ENCODE measurements around the gene PDAP1.
"Not testable (repeated sequence)": the region's sequence is repeated elsewhere in the genome, so short reads cannot be mapped to it uniquely, and the experiment has no call there.

PDAP1 gene

DNA sequence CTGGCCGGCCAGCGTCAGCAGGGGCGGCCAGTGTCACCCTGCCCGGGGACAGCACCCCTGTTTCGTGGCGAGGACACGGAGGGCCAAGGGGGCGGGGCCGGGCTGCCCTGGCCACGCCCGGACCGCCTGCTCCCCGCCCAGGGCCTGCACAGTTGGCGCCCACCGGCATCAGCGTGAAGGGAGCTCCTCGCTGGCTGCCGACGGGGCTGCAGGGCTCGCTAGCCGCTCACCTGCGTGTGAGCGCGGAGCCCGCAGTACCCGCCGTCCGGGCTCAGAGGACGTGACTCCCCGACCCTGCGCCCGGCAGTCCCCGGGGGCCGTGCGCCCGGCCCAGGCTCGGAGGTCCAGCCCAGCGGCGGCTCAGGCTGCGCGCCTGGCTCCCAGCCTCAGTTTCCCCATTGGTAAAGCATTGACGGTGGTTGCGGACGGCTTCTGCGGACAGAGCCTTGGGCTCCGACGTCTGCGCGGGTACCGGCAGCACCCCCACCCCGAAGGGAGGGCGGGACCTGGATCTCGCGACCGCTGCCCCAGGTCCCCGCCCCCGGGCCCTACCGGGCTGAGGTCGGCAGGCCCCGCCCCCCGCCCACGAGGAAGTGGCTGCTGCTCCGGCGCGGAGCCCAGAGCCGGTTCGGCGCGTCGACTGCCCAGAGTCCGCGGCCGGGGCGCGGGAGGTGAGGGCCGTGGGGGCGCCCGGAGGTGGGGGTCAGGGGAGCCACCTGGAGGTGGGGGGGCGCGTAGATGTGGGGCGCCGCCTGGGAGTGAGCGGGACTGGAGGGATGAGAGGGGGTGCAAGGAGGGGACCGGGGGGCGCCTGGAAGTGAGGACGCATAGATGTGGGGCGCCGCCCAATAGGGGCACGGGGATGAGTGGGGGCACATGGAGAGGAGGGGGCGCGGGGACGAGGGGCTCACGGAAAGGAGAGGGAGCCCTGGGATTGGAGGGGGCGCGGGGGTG lies 34.0 kb downstream of the PDAP1 start, which contains the start of gene ARPC1B:
TSS of gene ARPC1B (plus strand) at position 620 of the 954 bp plus-strand sequence. CDS start 10,985 bp downstream, outside the sequence.
- DNase-seq, result peak; percentile 72

DNA sequence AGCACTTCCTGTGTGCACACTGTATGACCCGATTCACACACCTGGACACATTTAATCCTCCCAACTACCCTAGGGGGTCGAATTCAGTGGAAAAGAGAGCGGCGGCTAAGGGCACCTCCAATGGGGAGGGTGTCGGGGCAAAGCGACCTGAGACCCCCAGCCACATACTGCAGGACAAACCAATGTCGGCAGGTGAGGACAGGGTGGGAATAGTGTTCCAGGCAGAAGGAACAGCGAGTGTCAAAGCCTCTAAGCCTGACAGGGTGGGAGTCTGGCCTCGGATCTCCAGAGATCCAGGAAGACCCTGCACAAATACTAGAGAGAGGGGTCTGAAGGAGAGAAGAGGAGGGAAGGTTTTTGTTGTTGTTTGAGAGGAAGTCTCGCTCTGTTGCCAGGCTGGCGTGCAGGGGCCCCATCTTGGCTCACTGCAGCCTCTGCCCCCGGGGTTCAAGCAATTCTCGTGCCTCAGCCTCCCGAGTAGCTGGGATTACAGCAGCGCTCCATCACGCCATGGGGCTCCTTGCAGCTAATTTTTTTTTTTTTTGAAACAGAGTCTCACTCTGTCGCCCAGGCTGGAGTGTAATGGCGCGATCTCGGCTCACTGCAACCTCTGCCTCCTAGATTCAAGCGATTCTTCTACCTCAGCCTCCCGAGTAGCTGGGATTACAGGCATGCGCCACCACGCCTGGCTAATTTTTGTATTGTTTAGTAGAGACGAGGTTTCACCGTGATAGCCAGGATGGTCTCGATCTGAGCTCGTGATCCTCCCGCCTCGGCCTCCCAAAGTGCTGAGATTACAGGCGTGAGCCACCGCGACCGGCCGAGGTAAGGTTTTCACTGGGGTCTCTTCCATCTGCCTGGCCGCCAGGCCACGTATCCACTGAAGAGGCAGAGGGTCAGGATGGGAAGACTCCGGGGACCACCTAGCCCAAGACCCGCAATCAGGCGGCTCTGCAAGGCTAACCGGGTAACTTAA lies 35.0 kb downstream of the PDAP1 start:
- no peak for DNase-seq

DNA sequence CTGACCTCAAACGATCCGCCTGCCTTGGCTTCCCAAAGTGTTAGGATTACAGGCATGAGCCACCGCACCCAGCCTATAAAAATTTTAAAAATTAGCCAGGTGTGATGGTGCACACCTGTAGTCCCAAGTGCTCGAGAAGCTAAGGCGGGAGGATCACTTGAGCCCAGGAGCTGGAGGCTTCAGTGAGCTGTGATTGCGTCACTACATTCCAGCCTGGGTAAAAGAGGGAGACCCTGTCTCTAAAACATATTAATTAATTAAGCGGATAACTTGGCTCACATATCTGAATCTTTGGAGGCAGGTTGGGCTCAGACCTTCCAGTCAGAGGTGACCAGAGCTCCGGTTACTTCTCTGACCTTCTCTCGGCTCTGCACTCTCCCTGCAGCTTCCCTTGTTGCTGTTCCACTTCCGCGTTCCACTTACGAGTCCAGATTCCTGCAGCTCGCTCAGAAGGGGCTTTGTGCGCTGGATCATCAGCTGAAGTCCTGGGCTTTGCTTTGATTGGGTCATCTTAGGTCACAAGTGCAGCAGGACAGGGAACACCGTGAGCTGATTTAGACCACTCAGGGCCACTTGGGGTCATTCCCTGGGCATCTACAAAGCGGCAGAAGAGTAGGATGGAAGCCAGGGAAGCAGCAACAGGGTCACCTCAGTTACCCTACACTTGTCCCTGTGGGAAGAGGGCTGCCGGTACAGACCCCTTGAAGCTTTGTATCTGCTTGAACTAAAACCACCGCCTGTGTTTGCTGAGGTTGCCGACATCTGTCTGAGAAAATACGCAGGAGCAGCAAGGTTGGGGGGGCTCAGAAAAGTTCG lies 35.9 kb downstream of the PDAP1 start:
- DNase-seq, result no peak

DNA sequence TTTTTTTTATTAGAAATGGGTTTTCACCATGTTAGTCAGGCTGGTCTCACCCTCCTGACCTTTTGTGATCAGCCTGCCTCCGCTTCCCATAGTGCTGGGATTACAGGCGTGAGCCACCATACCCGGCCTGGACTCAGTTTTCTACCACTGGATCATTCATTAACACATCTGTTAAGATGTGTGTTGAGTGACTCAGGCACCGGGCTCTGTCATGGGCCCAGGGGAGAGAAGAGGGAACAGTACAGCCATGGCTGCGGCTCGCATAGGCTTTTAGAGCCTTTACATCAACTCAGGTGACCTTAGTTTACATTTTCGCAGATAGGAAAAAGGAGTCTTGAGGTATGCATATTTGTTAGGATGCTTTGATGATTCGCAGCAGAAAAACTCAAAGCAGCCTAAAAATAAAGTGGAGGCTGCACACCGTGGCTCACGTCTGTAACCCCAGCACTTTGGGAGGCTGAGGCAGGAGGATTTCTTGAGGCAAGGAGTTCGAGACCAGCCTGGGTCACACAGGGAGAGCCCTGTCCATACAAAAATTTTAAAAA lies 36.9 kb downstream of the PDAP1 start:
- no peak for DNase-seq

DNA sequence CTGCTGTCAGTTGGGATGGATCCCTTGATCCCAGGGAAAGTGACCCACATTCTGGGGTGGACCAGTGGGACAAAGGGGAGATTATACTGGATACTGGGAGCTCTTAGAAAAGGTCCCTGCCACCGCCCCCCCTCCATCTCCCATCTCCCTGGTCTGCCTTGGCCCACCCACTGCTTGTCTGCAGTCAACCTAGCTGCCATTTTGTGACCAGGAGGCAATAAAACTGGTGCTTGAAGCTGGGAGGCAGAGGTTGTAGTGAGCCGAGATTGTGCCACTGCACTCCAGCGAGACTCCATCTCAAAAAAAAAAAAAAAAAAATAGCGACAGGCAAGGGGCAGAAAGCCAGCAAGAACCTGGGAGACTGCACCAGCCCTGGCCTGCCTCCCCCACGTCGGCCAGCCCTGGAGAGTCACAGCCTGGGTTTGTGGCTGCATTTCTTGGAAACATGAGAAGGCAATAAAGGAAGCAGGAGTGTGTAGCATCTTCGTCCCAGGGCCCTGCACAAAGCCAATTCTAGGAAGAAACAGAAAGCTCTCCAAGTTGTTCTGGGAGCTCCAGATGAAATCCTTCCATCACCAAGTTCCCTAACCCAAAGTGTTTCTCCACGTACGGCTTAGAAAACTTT lies 38.5 kb downstream of the PDAP1 start:
- no peak for DNase-seq

DNA sequence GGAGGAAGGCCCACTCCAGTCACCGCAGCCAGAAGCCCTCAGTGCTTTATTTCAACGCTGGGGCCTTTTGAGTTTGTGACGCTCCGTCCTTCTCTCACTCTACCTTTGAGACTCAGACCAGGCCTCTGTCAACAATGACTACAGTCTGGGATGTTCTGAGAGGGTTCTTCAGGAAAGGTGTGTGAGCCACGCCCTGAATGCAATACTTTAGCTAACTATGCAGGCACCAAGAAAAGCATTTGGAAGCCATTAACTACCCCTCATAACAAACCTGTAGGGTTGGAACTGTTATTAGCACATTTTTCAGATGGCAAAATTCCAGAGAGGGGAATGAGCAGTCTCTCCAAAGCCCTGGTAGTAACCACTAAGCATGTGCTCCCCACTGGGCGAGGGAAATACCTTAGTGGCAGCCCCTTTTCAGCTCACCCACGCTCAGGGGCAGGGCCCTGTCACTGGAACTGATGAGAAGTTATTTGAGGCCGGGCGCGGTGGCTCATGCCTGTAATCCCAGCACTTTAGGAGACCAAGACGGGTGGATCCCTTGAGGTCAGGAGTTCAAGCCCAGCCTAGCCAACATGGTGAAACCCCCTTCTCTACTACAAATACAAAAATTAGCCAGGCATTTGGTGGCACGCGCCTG lies 39.5 kb downstream of the PDAP1 start:
- DNase-seq, result no peak

DNA sequence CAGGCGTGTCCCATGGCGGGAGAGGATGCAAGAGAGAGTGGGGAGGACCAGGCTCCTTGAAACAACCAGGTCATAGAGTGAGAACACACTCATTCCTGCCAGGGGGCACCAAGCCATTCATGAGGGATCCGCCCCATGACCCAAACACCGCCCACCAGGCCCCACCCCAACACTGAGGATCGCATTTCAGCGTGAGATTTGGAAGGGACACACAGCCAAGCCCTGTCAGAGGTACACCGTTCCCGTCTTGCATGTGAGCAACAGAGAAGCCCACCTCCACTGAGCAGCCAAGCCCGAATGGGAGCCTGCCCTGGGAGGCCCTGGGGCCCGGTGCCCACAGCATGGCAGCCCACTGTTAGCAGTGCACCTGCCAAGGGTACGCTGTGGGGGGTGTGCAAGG lies 41.8 kb downstream of the PDAP1 start:
- DNase-seq, result no peak

DNA sequence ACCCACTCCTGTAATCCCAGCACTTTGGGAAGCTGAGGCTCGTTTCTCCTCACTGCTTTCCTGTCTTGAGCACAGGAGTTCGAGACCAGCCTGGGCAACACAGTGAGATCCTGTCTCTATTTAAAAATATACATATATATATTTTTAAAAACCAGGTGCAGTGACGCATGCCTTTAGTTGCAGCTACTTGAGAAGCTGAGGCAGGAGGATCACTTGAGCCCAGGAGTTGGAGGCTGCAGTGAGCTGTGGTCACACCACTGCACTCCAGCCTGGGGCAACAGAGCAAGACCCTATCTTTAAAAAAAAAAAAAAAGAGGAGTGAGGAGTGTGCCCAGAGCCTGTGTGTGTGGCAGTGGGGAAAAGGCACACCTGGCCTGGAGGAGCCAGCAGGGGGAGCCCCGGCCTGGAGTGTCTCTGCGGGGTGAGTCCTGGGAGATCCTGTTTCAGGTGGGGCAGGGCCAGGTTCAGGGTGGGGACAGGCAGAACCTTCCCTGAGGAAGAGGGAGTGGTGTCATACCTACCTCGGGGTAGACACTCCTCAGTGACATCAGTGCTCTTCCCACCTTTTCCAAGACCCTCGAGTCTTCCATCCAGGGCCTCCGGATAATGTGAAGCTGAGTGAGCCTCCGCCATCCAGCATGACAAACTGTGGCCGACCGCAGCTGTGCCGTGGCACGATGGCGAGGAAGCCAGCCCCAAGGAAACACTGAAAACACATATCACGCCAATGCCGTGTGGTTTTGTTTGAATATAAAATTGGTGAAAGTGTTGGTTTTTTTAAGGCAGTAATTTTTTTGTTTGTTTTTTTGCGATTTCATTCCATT lies 42.9 kb downstream of the PDAP1 start:
- DNase-seq, result no peak

DNA sequence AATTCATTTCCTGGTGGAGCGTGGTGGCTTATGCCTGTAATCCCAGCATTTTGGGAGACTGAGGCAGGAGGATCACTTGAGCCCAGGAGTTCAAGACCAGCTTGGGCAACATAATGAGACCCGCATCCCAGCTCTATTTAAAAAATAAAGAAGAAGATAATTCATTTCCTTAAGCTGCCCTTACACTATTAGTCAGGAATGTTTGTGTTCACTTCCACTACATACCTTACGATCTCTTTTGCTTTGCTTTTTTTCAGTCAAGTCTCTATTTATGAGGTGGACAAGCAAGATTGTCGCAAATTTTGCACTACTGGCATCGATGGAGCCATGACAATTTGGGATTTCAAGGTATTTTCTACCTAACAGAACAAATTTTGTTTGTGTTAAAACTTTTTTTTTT lies 45.1 kb downstream of the PDAP1 start:
- DNase-seq, result no peak

DNA sequence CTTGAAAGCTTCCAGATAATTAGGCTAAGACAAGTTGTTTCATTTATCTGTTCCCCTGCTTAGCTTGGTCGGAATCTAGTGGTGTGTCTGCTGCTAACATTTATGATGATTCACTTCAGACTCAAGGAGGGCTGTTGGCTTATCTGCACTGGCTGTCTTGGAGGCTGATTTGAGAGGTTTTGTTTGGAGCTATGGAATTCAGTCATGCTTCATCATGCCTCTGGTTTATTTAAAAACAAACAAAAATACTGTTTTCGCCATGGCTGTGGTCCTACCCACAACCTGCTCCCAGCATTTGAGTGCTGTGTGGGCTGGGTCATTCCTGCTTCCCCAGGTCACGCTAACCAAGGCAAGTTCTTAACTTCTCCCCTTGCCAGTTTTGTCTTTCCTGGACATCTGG lies 45.6 kb downstream of the PDAP1 start:
- peak; percentile 83 for DNase-seq

DNA sequence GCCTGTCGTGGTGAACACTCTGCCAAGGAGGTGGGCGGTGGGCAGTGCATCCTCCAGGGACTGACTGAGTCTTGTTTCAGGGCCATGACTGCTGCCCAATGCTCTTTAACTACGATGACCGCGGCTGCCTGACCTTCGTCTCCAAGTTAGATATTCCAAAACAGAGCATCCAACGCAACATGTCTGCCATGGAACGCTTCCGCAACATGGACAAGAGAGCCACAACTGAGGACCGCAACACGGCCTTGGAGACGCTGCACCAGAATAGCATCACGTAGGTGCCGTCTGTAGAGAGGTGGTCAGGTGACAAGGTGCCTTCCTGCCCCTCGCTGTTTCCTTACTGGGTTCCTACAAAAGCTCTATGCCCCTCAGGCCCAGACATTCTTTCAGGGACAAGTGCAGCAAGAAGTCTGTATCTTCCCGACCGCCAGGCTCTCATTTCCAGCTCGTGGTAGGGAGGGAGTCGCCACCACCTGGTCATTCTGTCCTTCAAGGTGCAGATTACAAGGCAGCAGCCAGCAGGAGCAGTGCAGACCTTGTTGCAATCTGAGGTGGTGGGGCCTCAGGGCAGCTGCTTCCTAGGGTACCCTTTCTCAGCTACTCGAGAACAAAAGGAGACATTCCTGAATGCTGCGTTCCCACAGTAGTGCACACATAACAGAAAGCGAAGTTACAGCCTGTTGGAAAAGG lies 48.8 kb downstream of the PDAP1 start:
- DNase-seq, result no peak

DNA sequence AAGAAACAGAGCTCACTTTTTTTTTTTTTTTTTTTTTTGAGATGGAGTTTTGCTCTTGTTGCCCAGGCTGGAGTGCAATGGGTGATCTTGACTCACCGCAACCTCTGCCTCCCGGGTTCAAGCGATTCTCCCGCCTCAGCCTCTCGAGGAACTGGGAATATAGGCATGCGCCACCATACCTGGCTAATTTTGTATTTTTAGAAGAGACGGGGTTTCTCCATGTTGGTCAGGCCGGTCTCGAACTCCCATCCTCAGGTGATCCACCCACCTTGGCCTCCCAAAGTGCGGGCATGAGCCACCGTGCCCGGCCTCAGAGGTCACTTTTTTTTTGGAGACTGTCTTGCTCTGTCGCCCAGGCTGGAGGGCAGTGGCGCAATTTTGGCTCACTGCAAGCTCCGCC lies 49.9 kb downstream of the PDAP1 start:
- not testable (repeated sequence) for DNase-seq

DNA sequence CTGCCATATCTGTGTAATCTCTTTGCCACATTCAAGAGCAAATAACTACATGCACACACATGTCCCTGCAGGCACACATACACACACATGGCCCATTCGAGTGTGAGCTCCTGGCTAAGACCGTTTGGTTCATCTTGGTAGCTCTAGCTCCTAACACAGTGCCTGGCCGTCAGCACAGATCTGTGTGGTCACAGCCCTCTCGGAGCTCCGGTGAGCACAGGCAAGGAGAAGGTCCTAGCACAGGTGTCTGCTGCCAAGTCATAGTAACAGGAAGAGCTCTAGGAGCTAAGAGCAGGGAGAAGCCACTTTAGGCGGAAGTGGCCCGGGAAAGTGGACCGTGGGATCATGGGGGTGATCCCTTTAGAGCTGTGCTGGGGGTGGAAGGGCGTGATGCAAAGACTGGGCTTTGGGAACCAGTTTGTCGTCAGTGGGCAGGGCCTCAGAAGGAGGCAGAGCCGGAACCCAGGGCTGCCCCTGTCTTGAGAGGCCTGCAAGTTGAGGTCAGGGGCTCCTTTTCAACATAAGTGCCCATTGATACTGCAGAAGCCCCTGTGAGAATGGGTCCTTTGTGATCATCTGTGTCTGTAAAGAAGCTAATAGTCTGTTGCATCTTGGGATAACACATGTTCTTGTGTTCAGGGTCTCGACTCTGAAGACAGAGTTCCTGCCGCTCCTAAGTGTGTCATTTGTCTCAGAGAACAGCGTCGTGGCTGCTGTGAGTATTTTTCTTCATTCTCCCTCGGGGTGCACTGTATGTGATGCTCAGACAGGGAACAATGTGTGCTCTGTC lies 50.5 kb downstream of the PDAP1 start:
- DNase-seq, result no peak

DNA sequence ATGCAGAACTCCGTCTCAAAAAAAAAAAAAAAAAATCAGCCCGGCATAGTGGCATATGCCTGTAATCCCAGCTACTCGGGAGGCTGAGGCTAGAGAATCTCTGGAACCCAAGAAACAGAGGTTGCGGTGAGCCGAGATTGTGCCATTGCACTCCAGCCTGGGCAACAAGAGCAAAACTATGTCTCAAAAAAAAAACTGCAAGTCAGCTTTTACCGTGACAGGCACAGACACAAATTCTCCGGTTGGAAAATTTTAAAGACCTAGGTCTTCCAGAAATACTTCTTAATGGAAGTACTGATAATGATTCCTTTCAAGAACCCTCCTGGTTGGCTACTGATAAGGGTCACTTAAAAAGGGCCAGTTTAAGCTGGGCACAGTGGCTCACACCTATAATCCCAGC lies 53.3 kb downstream of the PDAP1 start:
- no peak for DNase-seq

DNA sequence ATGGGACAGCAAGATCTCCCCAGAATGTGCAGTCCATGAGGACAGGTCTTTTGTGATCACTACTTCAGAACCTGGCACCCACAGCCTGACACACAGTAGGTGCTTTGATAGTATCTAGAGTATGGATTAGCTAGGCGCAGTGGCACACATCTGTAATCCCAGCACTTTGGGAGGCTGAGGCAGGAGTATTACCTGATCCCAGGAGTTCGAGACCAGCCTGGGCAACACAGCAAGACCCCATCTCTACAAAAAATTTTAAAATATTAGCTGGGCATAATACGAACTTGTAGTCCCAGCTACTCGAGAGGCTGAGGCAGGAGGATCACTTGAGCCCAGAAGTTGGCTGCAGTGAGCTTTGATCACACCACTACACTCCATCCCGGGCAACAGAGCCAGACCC lies 56.1 kb downstream of the PDAP1 start:
- DNase-seq, result no peak

DNA sequence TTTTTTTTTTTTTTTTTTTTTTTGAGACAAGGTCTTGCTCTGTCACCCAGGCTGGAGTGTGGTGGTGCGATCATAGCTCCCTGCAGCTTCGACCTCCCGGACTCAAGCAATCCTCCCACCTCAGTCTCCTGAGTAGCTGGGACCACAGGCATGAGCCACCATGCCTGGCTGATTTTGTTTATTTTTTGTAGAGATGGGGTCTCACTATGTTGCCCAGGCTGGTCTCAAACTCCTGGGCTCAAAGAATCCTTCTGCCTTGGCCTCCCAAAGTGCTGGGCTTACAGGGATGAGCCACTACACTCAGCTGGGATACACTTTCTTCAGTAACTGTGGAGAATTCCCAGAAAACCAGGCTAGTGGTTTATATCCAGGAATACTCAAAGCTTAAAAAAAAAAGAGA lies 57.8 kb downstream of the PDAP1 start:
- not testable (repeated sequence) for DNase-seq

Measured in HCEC 1CT (cell line).